A549 (cell line): ENCODE results near the gene DCAF8.

Experiments used
- CTCF ChIP-seq: fragments of >200 bp; sonication (Bioruptor Twin); formaldehyde crosslinking; IDR thresholded peaks from 3 replicates; pipeline ENCODE4 v1.5.1; 2016
- REST ChIP-seq: fragments of 200-600 bp; sonication (generic); IDR thresholded peaks from 2 replicates; pipeline ENCODE4 v1.6.1; 2016; ENCODE audit warnings: antibody characterized with exemption, mild to moderate bottlenecking, moderate library complexity

- no peak for TF ChIP-seq CTCF
- no peak for TF ChIP-seq REST
Observed at GRCh38 chr1:160309185-160309557, 46.8 kb upstream of the DCAF8 start.
